Suprapubic skin (tissue), 4 donors: ENCODE measurements around the gene SLC7A11. TPM values are rescaled to one million over a fixed set of nuclear protein-coding genes. Genes with fewer than 3 reads are reported as not detected.
"Not testable (repeated sequence)": the region's sequence is repeated elsewhere in the genome, so short reads cannot be mapped to it uniquely, and the experiment has no call there.

Experiments
- DNase-seq, 2 donors: peaks; one replicate each; pipeline ENCODE4 v3.0.0-alpha.2; 2019; ENCODE audit warnings: low spot score in 2 of 2
- H3K27ac ChIP-seq: fragments of 200-600 bp; sonication (generic); one replicate; pipeline ENCODE4 v1.5.1; 2019
- H3K27me3 ChIP-seq: fragments of 200-600 bp; sonication (generic); one replicate; pipeline ENCODE4 v1.5.1; 2019
- H3K36me3 ChIP-seq: fragments of 200-600 bp; sonication (generic); one replicate; pipeline ENCODE4 v1.5.1; 2019
- H3K4me1 ChIP-seq: fragments of 200-600 bp; sonication (generic); one replicate; pipeline ENCODE4 v1.5.1; 2019
- H3K4me3 ChIP-seq: fragments of 200-600 bp; sonication (generic); one replicate; pipeline ENCODE4 v1.5.1; 2019; ENCODE audit warnings: mild to moderate bottlenecking
- H3K9me3 ChIP-seq: fragments of 200-600 bp; sonication (generic); one replicate; pipeline ENCODE4 v1.5.1; 2019
- EP300 ChIP-seq: sonication (generic); formaldehyde crosslinking; IDR thresholded peaks from one replicate; pipeline ENCODE4 v1.6.1; 2017; ENCODE audit warnings: antibody characterized with exemption
- POLR2A ChIP-seq, 2 donors: fragments of 450-650 bp; IDR thresholded peaks; one replicate each; pipeline ENCODE4 v1.6.1; 2017; ENCODE audit warnings: antibody characterized with exemption in 2 of 2, mild to moderate bottlenecking in 2 of 2, moderate library complexity in 2 of 2
- POLR2AphosphoS5 ChIP-seq, 3 donors: sonication (generic); formaldehyde crosslinking; IDR thresholded peaks; one replicate each; pipeline ENCODE4 v1.6.1; 2017; ENCODE audit warnings: antibody characterized with exemption in 3 of 3
- WGBS: methylation state at CpG from one replicate; pipeline ENCODE4 v1.1.5; 2018; 5-methylcytosine and 5-hydroxymethylcytosine counted together
- total RNA-seq, 4 donors: library from RNA; depleted of rRNA; stranded (reverse); fragments of >200 nt; gene quantifications; one replicate each; pipeline ENCODE4 v1.1.0, GENCODE V29; 2016
- TF ChIP-seq, protein P1 (sequence below), 2 donors: fragments of 200-600 bp in 1 of 2; fragments of 450-650 bp in 1 of 2; sonication (generic) in 1 of 2; IDR thresholded peaks; one replicate each; pipeline ENCODE4 v1.5.1; 2016 to 2019; ENCODE audit warnings: antibody characterized with exemption in 2 of 2, mild to moderate bottlenecking in 1 of 2, moderate library complexity in 1 of 2

The SLC7A11 gene
- total RNA-seq, 4 donors from 2014 or later = 0.48 to 2.1 (median 1.2) TPM

DNA sequence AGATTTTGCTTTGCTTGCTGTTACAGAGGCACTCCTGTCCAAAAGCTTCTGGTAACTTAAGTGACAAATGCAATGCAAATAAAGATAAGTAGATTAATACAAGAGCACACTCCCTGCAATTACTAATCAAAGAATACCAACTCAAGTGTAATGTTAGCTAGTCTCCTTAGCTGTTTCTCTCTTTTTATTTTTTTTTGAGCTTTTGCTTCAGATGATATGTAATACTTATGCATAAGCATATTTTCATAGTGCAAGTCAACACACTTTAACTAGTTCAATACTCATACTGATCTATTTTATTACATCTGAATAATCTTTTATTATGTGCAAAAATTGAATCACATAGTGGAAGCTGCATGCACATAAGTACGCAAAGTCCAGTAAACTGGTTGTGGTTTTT lies 2.7 kb downstream of the SLC7A11 start:
- TF ChIP-seq, protein P1, sequence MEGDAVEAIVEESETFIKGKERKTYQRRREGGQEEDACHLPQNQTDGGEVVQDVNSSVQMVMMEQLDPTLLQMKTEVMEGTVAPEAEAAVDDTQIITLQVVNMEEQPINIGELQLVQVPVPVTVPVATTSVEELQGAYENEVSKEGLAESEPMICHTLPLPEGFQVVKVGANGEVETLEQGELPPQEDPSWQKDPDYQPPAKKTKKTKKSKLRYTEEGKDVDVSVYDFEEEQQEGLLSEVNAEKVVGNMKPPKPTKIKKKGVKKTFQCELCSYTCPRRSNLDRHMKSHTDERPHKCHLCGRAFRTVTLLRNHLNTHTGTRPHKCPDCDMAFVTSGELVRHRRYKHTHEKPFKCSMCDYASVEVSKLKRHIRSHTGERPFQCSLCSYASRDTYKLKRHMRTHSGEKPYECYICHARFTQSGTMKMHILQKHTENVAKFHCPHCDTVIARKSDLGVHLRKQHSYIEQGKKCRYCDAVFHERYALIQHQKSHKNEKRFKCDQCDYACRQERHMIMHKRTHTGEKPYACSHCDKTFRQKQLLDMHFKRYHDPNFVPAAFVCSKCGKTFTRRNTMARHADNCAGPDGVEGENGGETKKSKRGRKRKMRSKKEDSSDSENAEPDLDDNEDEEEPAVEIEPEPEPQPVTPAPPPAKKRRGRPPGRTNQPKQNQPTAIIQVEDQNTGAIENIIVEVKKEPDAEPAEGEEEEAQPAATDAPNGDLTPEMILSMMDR (IDR thresholded peaks at IDR 0.05) = no peak
- WGBS = 0% methylated on average over 1 of the region's 1 CpG
- DNase-seq = no peak
- Histone ChIP-seq H3K4me3 (no peak overlapping the region), H3K36me3 (no peaks in the 10 kb centered on the region), H3K4me1 (peaks cover 9% of the 10 kb centered on the region), H3K27ac (no peak overlapping the region), H3K27me3 (no peaks in the 10 kb centered on the region), H3K9me3 (no peaks in the 10 kb centered on the region)

DNA sequence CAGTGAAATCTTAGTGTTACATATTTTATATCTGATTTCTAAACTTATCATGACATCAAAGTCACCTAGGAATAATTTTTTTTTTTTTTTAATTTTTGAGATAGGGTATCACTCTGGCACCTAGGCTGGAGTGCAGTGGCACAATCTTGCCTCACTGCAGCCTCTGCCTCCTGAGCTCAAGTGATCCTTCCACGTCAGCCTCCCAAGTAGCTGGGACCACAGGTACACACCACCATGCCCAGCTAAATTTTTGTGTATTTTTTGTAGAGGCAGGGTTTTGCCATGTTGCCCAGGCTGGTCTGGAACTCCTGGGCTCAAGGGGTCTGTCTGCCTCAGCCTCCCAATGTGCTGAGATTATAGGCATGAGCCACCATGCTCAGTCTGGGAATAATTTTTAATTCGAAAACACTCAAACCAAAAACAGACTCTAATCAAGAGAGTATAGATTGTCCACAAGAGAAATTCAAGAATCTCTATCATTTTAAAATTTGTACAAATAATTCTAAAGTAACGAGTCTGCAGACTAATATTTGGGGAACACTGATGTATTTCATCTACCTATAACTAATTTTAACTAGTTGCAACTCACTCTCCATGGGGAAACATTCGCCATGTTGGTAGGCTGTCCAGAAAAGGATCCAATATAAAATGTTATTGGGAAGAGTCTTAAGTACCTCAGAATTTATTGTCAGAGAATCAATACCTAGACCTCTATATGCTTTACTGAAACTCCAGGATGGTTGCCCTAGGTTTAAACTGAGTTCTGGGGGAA lies 3.4 kb downstream of the SLC7A11 start:
- no peak for TF ChIP-seq POLR2AphosphoS5 (IDR thresholded peaks at IDR 0.05)
- TF ChIP-seq, protein P1 (IDR thresholded peaks at IDR 0.05) = no peak
- no peak for TF ChIP-seq EP300
- no peak for TF ChIP-seq POLR2A (IDR thresholded peaks at IDR 0.05)
- H3K27ac ChIP-seq = no peak overlapping the region
- no peaks in the 10 kb centered on the region for H3K27me3 ChIP-seq
- WGBS = 93% methylated on average over 4 of the region's 4 CpGs
- no peak for DNase-seq
- no peaks in the 10 kb centered on the region for H3K36me3 ChIP-seq
- peaks cover 9% of the 10 kb centered on the region for H3K4me1 ChIP-seq
- H3K9me3 ChIP-seq = no peaks in the 10 kb centered on the region
- H3K4me3 ChIP-seq = no peak overlapping the region

GRCh38 chr4:138237132-138237531 lies 5.0 kb downstream of the SLC7A11 start:
- not testable (repeated sequence) for H3K4me1 ChIP-seq, H3K27me3 ChIP-seq, H3K9me3 ChIP-seq, H3K27ac ChIP-seq, H3K36me3 ChIP-seq, DNase-seq, H3K4me3 ChIP-seq
- 96% methylated on average over 7 of the region's 7 CpGs for WGBS

GRCh38 chr4:138236037-138236436 lies 6.1 kb downstream of the SLC7A11 start:
- 62% methylated on average over 2 of the region's 2 CpGs for WGBS

DNA sequence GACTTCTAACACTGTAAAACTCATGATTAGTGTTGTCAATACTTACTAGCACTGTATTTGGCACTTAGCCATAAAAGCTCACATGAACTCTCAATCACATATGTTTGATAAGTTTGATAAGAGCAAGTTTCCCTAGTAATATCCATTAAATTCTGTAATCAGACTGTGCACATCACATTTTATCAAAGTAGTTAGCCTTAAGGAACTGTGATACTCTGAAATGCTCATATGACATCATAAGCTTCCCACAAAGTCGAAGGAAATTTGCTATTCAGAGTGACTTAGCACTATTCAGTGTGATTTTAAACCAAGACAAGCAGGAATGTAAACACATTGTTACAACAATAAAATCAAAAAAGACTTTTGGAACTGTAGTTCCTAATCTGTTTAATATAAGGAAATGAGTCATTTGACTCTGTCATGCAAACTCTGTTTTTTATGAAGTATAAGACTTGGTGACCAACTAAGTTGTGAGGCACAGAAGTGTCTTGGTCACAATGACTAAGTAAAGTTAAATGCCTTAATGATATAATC lies 6.7 kb downstream of the SLC7A11 start:
- no peaks in the 10 kb centered on the region for H3K27me3 ChIP-seq
- no peak for DNase-seq
- no peak overlapping the region for H3K4me3 ChIP-seq
- no peaks in the 10 kb centered on the region for H3K4me1 ChIP-seq
- 45% methylated on average over 1 of the region's 1 CpG for WGBS
- H3K9me3 ChIP-seq = no peaks in the 10 kb centered on the region
- TF ChIP-seq EP300 = no peak
- TF ChIP-seq, protein P1 (IDR thresholded peaks at IDR 0.05) = no peak
- TF ChIP-seq POLR2A (IDR thresholded peaks at IDR 0.05) = no peak
- no peak for TF ChIP-seq POLR2AphosphoS5 (IDR thresholded peaks at IDR 0.05)
- H3K27ac ChIP-seq = no peak overlapping the region
- no peaks in the 10 kb centered on the region for H3K36me3 ChIP-seq

More at GRCh38 chr4:138236037-138236436, 6.1 kb downstream of the SLC7A11 start:
- no peak overlapping the region for H3K27ac ChIP-seq
- no peaks in the 10 kb centered on the region for H3K4me1 ChIP-seq
- no peak for DNase-seq
- no peaks in the 10 kb centered on the region for H3K36me3 ChIP-seq
- H3K9me3 ChIP-seq = no peaks in the 10 kb centered on the region
- H3K4me3 ChIP-seq = no peak overlapping the region
- TF ChIP-seq POLR2A (IDR thresholded peaks at IDR 0.05) (no peak), EP300 (no peak), POLR2AphosphoS5 (IDR thresholded peaks at IDR 0.05) (no peak)
- TF ChIP-seq, protein P1 (IDR thresholded peaks at IDR 0.05) = no peak
- H3K27me3 ChIP-seq = no peaks in the 10 kb centered on the region
